Endothelial cell of umbilical vein (primary cell): ENCODE measurements around the gene MAML2. TPM values are rescaled to one million over a fixed set of nuclear protein-coding genes. Genes with fewer than 3 reads are reported as not detected.

Experiments used
- BruUV-seq: library from RNA; stranded (reverse); fragments of 400-500 nt; replicated peaks from 2 replicates; lab custom pipeline; 2021; lab: Mats Ljungman, UMichigan
- CTCF ChIA-PET: fragments of 300-600, 350-600 bp; sonication (Branson Sonifier 250); formaldehyde crosslinking; loops from one replicate; lab custom pipeline; 2021; ENCODE audit warnings: antibody characterized with exemption, inconsistent platforms; lab: Charles Lee
- POLR2A ChIA-PET: fragments of 300-600, 350-600 bp; sonication (Branson Sonifier 250); formaldehyde crosslinking; loops from one replicate; lab custom pipeline; 2021; ENCODE audit warnings: antibody characterized with exemption, inconsistent platforms; lab: Charles Lee
- DNase-seq: peaks from one replicate; pipeline ENCODE4 v3.0.0-alpha.2; 2011; ENCODE audit warnings: low read depth, low spot score
- FAIRE-seq: peaks from 2 replicates; lab custom pipeline; 2011; peaks lifted over from hg19 to GRCh38; lab: Jason Lieb, UNC
- H2AFZ ChIP-seq: 2 replicates; pipeline ENCODE4 v1.6.0; 2012; ENCODE audit warnings: low read depth, low read length, control low read depth, inconsistent platforms
- H3K27ac ChIP-seq: 2 replicates; pipeline ENCODE4 v1.5.1; 2011; ENCODE audit warnings: low read depth, mild to moderate bottlenecking, control low read depth, low read length, moderate library complexity; ENCODE audit not compliant: insufficient read depth
- H3K27me3 ChIP-seq, 2 experiments: 2 replicates each; pipeline versions ENCODE4 v1.6.0 to v1.6.1; 2011; ENCODE audit warnings: low read length in 2 of 2, mixed read lengths in 1 of 2; ENCODE audit not compliant: control insufficient read depth in 2 of 2, insufficient read depth in 2 of 2
- H3K36me3 ChIP-seq, 2 experiments: 2 replicates in 1 of 2; 3 replicates in 1 of 2; pipeline ENCODE4 v1.5.1; 2011; ENCODE audit warnings: low read length in 2 of 2, mild to moderate bottlenecking in 1 of 2, moderate library complexity in 1 of 2; ENCODE audit not compliant: control insufficient read depth in 2 of 2, insufficient read depth in 2 of 2; ENCODE audit errors: extremely low read depth in 1 of 2
- H3K4me1 ChIP-seq: 3 replicates; pipeline ENCODE4 v1.5.1; 2011; ENCODE audit warnings: mild to moderate bottlenecking, low read length; ENCODE audit not compliant: control insufficient read depth, insufficient read depth; ENCODE audit errors: extremely low read depth
- H3K4me2 ChIP-seq: 2 replicates; pipeline ENCODE4 v1.6.1; 2011; ENCODE audit warnings: low read length, control low read depth, mixed read lengths; ENCODE audit not compliant: insufficient read depth
- H3K4me3 ChIP-seq, 3 experiments: fragments of 200-600 bp in 1 of 3; sonication (generic), shearing (Covaris generic) in 1 of 3; replicated peaks in 1 of 3; 2 replicates each; pipeline ENCODE4 v1.5.1; 2011 to 2016; ENCODE audit warnings: control low read depth in 3 of 3, low read length in 3 of 3, mild to moderate bottlenecking in 2 of 3, inconsistent platforms in 1 of 3, low read depth in 1 of 3, moderate library complexity in 1 of 3; ENCODE audit not compliant: insufficient read depth in 1 of 3
- H3K79me2 ChIP-seq: 2 replicates; pipeline ENCODE4 v1.6.0; 2012; ENCODE audit warnings: low read length, inconsistent platforms; ENCODE audit not compliant: control insufficient read depth, insufficient read depth
- H3K9ac ChIP-seq: replicated peaks from 2 replicates; pipeline ENCODE3; 2011; ENCODE audit warnings: low read length, control low read depth; ENCODE audit not compliant: insufficient read depth; ENCODE audit errors: extremely low read depth
- H3K9me1 ChIP-seq: replicated peaks from 3 replicates; pipeline ENCODE4 v1.6.0; 2011; ENCODE audit warnings: mild to moderate bottlenecking, low read length; ENCODE audit not compliant: control insufficient read depth, insufficient read depth; ENCODE audit errors: extremely low read depth
- H3K9me3 ChIP-seq: replicated peaks from 2 replicates; pipeline ENCODE4 v1.5.1; 2012; ENCODE audit warnings: low read length, inconsistent platforms; ENCODE audit not compliant: control insufficient read depth, insufficient read depth
- H4K20me1 ChIP-seq: replicated peaks from 2 replicates; pipeline ENCODE3; 2011; ENCODE audit warnings: mild to moderate bottlenecking, low read length; ENCODE audit not compliant: control insufficient read depth, insufficient read depth; ENCODE audit errors: extremely low read depth
- EZH2 ChIP-seq: IDR thresholded peaks from 2 replicates; pipeline ENCODE4 v1.6.1; 2012; ENCODE audit warnings: borderline replicate concordance, low read depth, mild to moderate bottlenecking, moderate library complexity, low read length, inconsistent platforms; ENCODE audit not compliant: severe bottlenecking
- FOS ChIP-seq: IDR thresholded peaks from 2 replicates; pipeline ENCODE4 v1.6.1; 2011; ENCODE audit warnings: mild to moderate bottlenecking, low read length, moderate library complexity, borderline replicate concordance; ENCODE audit not compliant: insufficient read depth
- GATA2 ChIP-seq: IDR thresholded peaks from 2 replicates; pipeline ENCODE4 v1.7.0; 2011; ENCODE audit warnings: low read depth, mild to moderate bottlenecking, moderate library complexity, mixed read lengths, low read length; ENCODE audit not compliant: insufficient read length, insufficient read depth
- JUN ChIP-seq: IDR thresholded peaks from 2 replicates; pipeline ENCODE4 v1.6.1; 2011; ENCODE audit warnings: borderline replicate concordance, low read depth; ENCODE audit not compliant: insufficient read length, insufficient read depth
- MYC ChIP-seq: IDR thresholded peaks from one replicate; pipeline ENCODE4 v1.6.1; 2011; ENCODE audit warnings: mild to moderate bottlenecking, low read depth, low read length
- POLR2AphosphoS5 ChIP-seq: IDR thresholded peaks from 2 replicates; pipeline ENCODE4 v1.6.1; 2012; ENCODE audit warnings: low read depth, mild to moderate bottlenecking, control low read depth, low read length, moderate library complexity; ENCODE audit not compliant: insufficient read depth
- dilution Hi-C: fragments of 300-500 bp; cut with MboI; formaldehyde crosslinking; loops from one replicate; pipeline ENCODE4 v1.15.0; 2019; ENCODE audit warnings: low sequenced_read_pairs; ENCODE audit not compliant: extremely low pct_ligation_motif_present
- intact Hi-C: fragments of 100-400 bp; cut with micrococcal nuclease; formaldehyde crosslinking; loops from one replicate; pipeline ENCODE4 v1.10.0; 2022
- polyA plus RNA-seq, 4 experiments: library from polyadenylated mRNA; depleted of rRNA in 3 of 4; stranded (reverse) in 3 of 4; unstranded in 1 of 4; fragments of >200 nt; gene quantifications; 2 replicates each; pipeline versions ENCODE4 v1.2.1 to v1.2.3, GENCODE V29; 2011 to 2012; ENCODE audit warnings: missing spikeins in 1 of 4
- total RNA-seq: library from RNA; stranded (reverse); gene quantifications from 2 replicates; pipeline ENCODE4 v1.2.3, GENCODE V29; 2021
- TF ChIP-seq, protein P1 (sequence below), 2 donors: IDR thresholded peaks; 1 replicate in 1 of 2; 2 replicates in 1 of 2; pipeline ENCODE4 v1.5.1; 2011; ENCODE audit warnings: low read length in 2 of 2, mild to moderate bottlenecking in 2 of 2, moderate library complexity in 2 of 2, control low read depth in 1 of 2, inconsistent platforms in 1 of 2, low read depth in 1 of 2; ENCODE audit not compliant: insufficient read depth in 1 of 2; ENCODE audit errors: extremely low read depth in 1 of 2

The MAML2 gene
- total and polyA plus RNA-seq, 2 donors (not counting 3 experiments of a cell fraction or from before 2014, with no cell fraction given) = 12.4 to 16.8 TPM

DNA sequence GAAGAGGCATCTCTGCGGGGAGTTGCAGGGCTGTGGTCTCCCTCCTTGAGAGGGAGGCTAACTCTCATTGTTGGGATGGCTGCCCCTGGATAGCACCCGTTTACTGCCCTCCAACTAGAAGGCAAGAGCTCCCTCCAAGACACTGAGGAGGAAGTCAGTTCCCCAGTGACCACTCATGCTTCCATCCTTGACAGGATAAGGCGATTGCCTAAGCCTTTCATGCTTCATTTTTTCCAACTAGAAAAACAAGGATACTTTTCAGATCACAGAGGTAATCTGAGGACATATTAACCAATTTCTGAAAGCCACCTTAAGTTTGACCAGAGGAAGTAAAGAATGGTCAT, 186.6 kb downstream of the MAML2 start:
- H3K79me2 ChIP-seq = no peaks in the 10 kb centered on the region
- no peaks in the 10 kb centered on the region for H4K20me1 ChIP-seq
- peaks cover 42% of the 10 kb centered on the region for H3K4me1 ChIP-seq
- no peaks in the 10 kb centered on the region for H3K36me3 ChIP-seq
- TSS peak; percentile 75 for BruUV-seq
- H3K9me1 ChIP-seq = no peaks in the 10 kb centered on the region
- H3K27ac ChIP-seq = peak overlapping the region; percentile 93
- no peak for DNase-seq
- peak overlapping the region; percentile 79 for H3K9ac ChIP-seq
- CTCF ChIA-PET = interaction anchor here (0.8 to 2.0 kb wide), 23 partner anchors 11 to 326 kb away, joined by 3 to 12 read pairs (median 4); no protein-coding TSS in a partner anchor
- POLR2A ChIA-PET = interaction anchor here (1.0 to 1.7 kb wide), 2 partner anchors 13 to 187 kb away, joined by 6 to 8 read pairs; partner anchors contain the start of gene MAML2
- dilution Hi-C loops = no loop called here
- TF ChIP-seq EZH2 (no peak), FOS (no peak), GATA2 (no peak), POLR2AphosphoS5 (no peak), MYC (no peak), JUN (no peak)
- TF ChIP-seq, protein P1, sequence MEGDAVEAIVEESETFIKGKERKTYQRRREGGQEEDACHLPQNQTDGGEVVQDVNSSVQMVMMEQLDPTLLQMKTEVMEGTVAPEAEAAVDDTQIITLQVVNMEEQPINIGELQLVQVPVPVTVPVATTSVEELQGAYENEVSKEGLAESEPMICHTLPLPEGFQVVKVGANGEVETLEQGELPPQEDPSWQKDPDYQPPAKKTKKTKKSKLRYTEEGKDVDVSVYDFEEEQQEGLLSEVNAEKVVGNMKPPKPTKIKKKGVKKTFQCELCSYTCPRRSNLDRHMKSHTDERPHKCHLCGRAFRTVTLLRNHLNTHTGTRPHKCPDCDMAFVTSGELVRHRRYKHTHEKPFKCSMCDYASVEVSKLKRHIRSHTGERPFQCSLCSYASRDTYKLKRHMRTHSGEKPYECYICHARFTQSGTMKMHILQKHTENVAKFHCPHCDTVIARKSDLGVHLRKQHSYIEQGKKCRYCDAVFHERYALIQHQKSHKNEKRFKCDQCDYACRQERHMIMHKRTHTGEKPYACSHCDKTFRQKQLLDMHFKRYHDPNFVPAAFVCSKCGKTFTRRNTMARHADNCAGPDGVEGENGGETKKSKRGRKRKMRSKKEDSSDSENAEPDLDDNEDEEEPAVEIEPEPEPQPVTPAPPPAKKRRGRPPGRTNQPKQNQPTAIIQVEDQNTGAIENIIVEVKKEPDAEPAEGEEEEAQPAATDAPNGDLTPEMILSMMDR (IDR thresholded peaks at IDR 0.05; ENCODE audit: extremely low read depth in 1 of 2, insufficient read depth in 1 of 2, low read depth in 1 of 2, low read length in 2 of 2) = no peak
- intact Hi-C loops = loop anchor here (1.0 kb wide), 5 partner anchors 72 to 187 kb away; partner anchors contain the start of gene MAML2
- H3K4me3 ChIP-seq = no peak overlapping the region
- no peaks in the 10 kb centered on the region for H3K27me3 ChIP-seq
- no peak for FAIRE-seq
- H3K9me3 ChIP-seq = no peaks in the 10 kb centered on the region
- peak overlapping the region; percentile 2 for H2AFZ ChIP-seq
- peak overlapping the region; percentile 56 for H3K4me2 ChIP-seq
